A673 (cell line): Measurements from ENCODE around the gene PCP4L1. TPM values are rescaled to one million over a fixed set of nuclear protein-coding genes. Genes with fewer than 3 reads are reported as not detected.

Source experiments
- BruUV-seq: library from RNA; stranded (reverse); fragments of 400-500 nt; replicated peaks from 2 replicates; lab custom pipeline; 2021; lab: Mats Ljungman, UMichigan
- CTCF ChIA-PET: fragments of 300-600 bp; sonication (Branson Sonifier 250); formaldehyde crosslinking; loops from one replicate; lab custom pipeline; 2022; ENCODE audit warnings: antibody characterized with exemption; lab: Charles Lee
- POLR2A ChIA-PET: fragments of 300-600 bp; sonication (Branson Sonifier 250); formaldehyde crosslinking; loops from one replicate; lab custom pipeline; 2022; ENCODE audit warnings: antibody characterized with exemption; ENCODE audit not compliant: low non-redundant PET; lab: Charles Lee
- DNase-seq: peaks from one replicate; pipeline ENCODE4 v3.0.0-alpha.2; 2015; ENCODE audit warnings: low spot score
- H3K27ac ChIP-seq: fragments of 200-600 bp; sonication (generic); 2 replicates; pipeline ENCODE4 v1.5.1; 2016; ENCODE audit warnings: mixed run types, low read depth, mild to moderate bottlenecking, mixed read lengths, antibody characterized with exemption, low read length; ENCODE audit not compliant: poor library complexity, severe bottlenecking
- H3K27me3 ChIP-seq: fragments of 200-600 bp; sonication (generic); replicated peaks from 2 replicates; pipeline ENCODE4 v1.6.1; 2017; ENCODE audit warnings: mixed run types, low read depth, mild to moderate bottlenecking, mixed read lengths, antibody characterized with exemption, low read length; ENCODE audit not compliant: insufficient read depth, poor library complexity
- H3K36me3 ChIP-seq: fragments of 200-600 bp; sonication (generic); 2 replicates; pipeline ENCODE4 v1.6.1; 2016; ENCODE audit warnings: mixed run types, mild to moderate bottlenecking, mixed read lengths, antibody characterized with exemption, low read length; ENCODE audit not compliant: insufficient read depth, poor library complexity, severe bottlenecking
- H3K4me1 ChIP-seq: fragments of 200-600 bp; sonication (generic); 2 replicates; pipeline ENCODE4 v1.6.1; 2017; ENCODE audit warnings: mixed run types, mild to moderate bottlenecking, mixed read lengths, antibody characterized with exemption, low read length; ENCODE audit not compliant: insufficient read depth, poor library complexity, severe bottlenecking
- H3K4me3 ChIP-seq: fragments of 200-600 bp; sonication (generic); 2 replicates; pipeline ENCODE4 v1.5.1; 2016; ENCODE audit warnings: low read depth, mixed run types, mild to moderate bottlenecking, mixed read lengths, low read length; ENCODE audit not compliant: poor library complexity, severe bottlenecking
- H3K9me3 ChIP-seq: fragments of 200-600 bp; sonication (generic); 2 replicates; pipeline ENCODE4 v1.6.1; 2016; ENCODE audit warnings: mixed run types, low read depth, mild to moderate bottlenecking, mixed read lengths, antibody characterized with exemption, low read length; ENCODE audit not compliant: poor library complexity, severe bottlenecking
- EZH2 ChIP-seq: fragments of 200-600 bp; sonication (generic); IDR thresholded peaks from 2 replicates; pipeline ENCODE4 v1.6.1; 2017; ENCODE audit warnings: borderline replicate concordance, low read depth, mild to moderate bottlenecking, mixed read lengths, antibody characterized with exemption, low read length; ENCODE audit not compliant: poor library complexity, severe bottlenecking
- intact Hi-C: fragments of 100-400 bp; cut with micrococcal nuclease; formaldehyde crosslinking; loops from one replicate; pipeline ENCODE4 v1.10.0; 2022; ENCODE audit not compliant: unreplicated experiment
- total RNA-seq: library from RNA; stranded (reverse); gene quantifications from 2 replicates; pipeline ENCODE4 v1.2.3, GENCODE V29; 2021
- TF ChIP-seq, protein P1 (sequence below): fragments of 300-800, 200-600 bp; sonication (generic); conservative IDR thresholded peaks from 2 replicates; pipeline ENCODE4 v1.5.1; 2017; ENCODE audit warnings: low read depth, mild to moderate bottlenecking, antibody characterized with exemption, low read length, moderate library complexity, mixed read lengths

The PCP4L1 gene
- total RNA-seq, 1 experiment from 2014 or later: not detected

DNA sequence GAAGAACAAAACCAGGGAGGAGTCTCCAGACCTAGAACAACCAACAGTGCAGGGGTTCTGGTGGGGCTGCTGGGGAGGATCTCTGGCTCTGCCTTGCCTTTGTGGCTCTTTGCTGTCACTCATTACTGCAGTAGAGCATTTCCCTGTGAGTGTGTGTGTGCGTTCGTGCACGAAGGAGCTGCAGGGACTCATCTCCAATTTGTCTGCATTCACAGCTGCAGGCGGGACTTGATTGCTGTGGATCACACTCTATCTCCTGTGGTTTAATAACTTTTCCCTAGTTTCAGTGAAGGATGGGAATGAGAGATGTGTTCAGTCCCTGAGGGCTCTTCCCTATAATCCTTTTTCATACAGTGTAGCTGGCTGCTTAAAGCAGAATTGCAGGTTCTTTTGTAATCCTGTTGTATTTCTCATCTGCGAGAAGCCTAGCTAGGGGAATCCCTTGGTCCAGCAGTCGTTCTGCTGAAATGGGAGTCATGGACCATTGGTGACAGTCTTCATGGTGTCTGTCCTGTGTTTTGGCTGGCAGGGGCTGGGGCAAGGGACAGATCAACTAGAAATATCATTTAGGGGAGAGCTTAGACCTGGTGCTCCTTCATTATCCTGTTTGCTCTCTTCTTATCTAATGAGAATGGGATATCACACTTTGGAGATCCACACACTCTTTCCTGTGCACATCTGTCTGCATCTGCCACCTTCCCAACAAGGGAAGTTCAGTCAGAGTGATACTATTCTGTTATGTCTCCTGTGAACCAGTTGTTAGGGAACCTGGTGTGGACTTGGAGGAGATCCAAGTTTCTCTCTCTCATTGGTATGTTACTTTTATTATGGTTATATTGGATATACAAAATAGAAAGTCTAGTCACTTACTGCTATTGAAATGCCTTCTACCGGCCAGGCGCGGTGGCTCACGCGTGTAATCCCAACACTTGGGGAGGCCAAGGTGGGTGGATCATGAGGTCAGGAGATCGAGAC lies 3.0 kb downstream of the PCP4L1 start:
- Histone ChIP-seq H3K9me3 (peaks cover 6% of the 10 kb centered on the region), H3K36me3 (no peaks in the 10 kb centered on the region), H3K4me3 (no peak overlapping the region), H3K4me1 (peaks cover 13% of the 10 kb centered on the region), H3K27me3 (peaks cover 25% of the 10 kb centered on the region), H3K27ac (no peak overlapping the region)
- BruUV-seq: no TSS peak
- intact Hi-C loops: no loop called here
- ChIA-PET CTCF (no interaction called here), POLR2A (no interaction called here)
- peak; percentile 10 for DNase-seq
- no peak for TF ChIP-seq EZH2
- TF ChIP-seq, protein P1, sequence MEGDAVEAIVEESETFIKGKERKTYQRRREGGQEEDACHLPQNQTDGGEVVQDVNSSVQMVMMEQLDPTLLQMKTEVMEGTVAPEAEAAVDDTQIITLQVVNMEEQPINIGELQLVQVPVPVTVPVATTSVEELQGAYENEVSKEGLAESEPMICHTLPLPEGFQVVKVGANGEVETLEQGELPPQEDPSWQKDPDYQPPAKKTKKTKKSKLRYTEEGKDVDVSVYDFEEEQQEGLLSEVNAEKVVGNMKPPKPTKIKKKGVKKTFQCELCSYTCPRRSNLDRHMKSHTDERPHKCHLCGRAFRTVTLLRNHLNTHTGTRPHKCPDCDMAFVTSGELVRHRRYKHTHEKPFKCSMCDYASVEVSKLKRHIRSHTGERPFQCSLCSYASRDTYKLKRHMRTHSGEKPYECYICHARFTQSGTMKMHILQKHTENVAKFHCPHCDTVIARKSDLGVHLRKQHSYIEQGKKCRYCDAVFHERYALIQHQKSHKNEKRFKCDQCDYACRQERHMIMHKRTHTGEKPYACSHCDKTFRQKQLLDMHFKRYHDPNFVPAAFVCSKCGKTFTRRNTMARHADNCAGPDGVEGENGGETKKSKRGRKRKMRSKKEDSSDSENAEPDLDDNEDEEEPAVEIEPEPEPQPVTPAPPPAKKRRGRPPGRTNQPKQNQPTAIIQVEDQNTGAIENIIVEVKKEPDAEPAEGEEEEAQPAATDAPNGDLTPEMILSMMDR: no peak

GRCh38 chr1:161265305-161265704 lies 6.8 kb downstream of the PCP4L1 start:
- Histone ChIP-seq H3K4me1 (peaks cover 3% of the 10 kb centered on the region), H3K36me3 (no peaks in the 10 kb centered on the region), H3K9me3 (no peaks in the 10 kb centered on the region), H3K27me3 (peaks cover 5% of the 10 kb centered on the region), H3K4me3 (no peak overlapping the region), H3K27ac (no peak overlapping the region)
- intact Hi-C loops: no loop called here
- ChIA-PET CTCF (no interaction called here), POLR2A (no interaction called here)
- no peak for DNase-seq
- BruUV-seq: no TSS peak
- TF ChIP-seq, protein P1: no peak
- no peak for TF ChIP-seq EZH2

GRCh38 chr1:161266202-161266601 lies 7.7 kb downstream of the PCP4L1 start:
- Histone ChIP-seq H3K36me3 (no peaks in the 10 kb centered on the region), H3K4me3 (no peak overlapping the region), H3K9me3 (no peaks in the 10 kb centered on the region), H3K27ac (no peak overlapping the region), H3K4me1 (no peaks in the 10 kb centered on the region), H3K27me3 (no peaks in the 10 kb centered on the region)
- peak; percentile 24 for DNase-seq
- POLR2A ChIA-PET: no interaction called here
- TF ChIP-seq, protein P1: no peak
- TF ChIP-seq EZH2: no peak
- CTCF ChIA-PET: interaction anchor here (1.1 kb wide), 1 partner anchor 40 kb away, joined by 4 read pairs; the partner anchor contains the start of gene TOMM40L
- BruUV-seq: no TSS peak
- intact Hi-C loops: no loop called here
